HepG2 (cell line): ENCODE data around the gene TCF25. TPM values are rescaled to one million over a fixed set of nuclear protein-coding genes. Genes with fewer than 3 reads are reported as not detected.

Experiments
- AGO2 ChIP-seq: fragments of 200-400 bp; formaldehyde crosslinking; optimal IDR thresholded peaks from 2 replicates; pipeline ENCODE3; 2017; ENCODE audit warnings: mild to moderate bottlenecking, low read depth, low read length, moderate library complexity
- ARID3A ChIP-seq: IDR thresholded peaks from 2 replicates; pipeline ENCODE4 v1.6.1; 2012; ENCODE audit warnings: low read depth, low read length, improper control_type of control experiment
- CREB1 ChIP-seq, 2 experiments: fragments of 450-650 bp in 1 of 2; IDR thresholded peaks; 2 replicates each; pipeline ENCODE4 v1.6.1; 2016 to 2017; ENCODE audit warnings: control low read depth in 1 of 2, mild to moderate bottlenecking in 1 of 2, missing compliant biosample characterization in 1 of 2, missing genetic modification characterization in 1 of 2
- EP300 ChIP-seq, 3 experiments: sonication (generic) in 1 of 3; formaldehyde crosslinking in 1 of 3; IDR thresholded peaks; 2 replicates each; pipeline versions ENCODE4 v1.5.1 to v1.6.1; 2011 to 2020; ENCODE audit warnings: low read depth in 2 of 3, low read length in 2 of 3, borderline replicate concordance in 1 of 3, improper control_type of control experiment in 1 of 3, mild to moderate bottlenecking in 1 of 3, missing genetic modification reagents in 1 of 3, moderate library complexity in 1 of 3
- ETV5 ChIP-seq: IDR thresholded peaks from 2 replicates; pipeline ENCODE4 v1.6.1; 2018; ENCODE audit warnings: missing biosample characterization, missing genetic modification reagents, inconsistent platforms, borderline replicate concordance
- HES4 ChIP-seq: sonication (generic); formaldehyde crosslinking; IDR thresholded peaks from 2 replicates; pipeline ENCODE4 v1.9.0; 2021; ENCODE audit warnings: mild to moderate bottlenecking, missing genetic modification reagents, borderline replicate concordance
- HNF4A ChIP-seq: sonication (generic); formaldehyde crosslinking; IDR thresholded peaks from 2 replicates; pipeline ENCODE4 v1.4.0; 2020; ENCODE audit warnings: missing genetic modification reagents
- HNRNPK ChIP-seq: fragments of 200-400 bp; formaldehyde crosslinking; IDR thresholded peaks from 2 replicates; pipeline ENCODE4 v1.6.1; 2018; ENCODE audit warnings: low read length, low read depth, moderate library complexity, mild to moderate bottlenecking; ENCODE audit not compliant: poor library complexity, severe bottlenecking
- HOXA7 ChIP-seq: sonication (generic); formaldehyde crosslinking; IDR thresholded peaks from 2 replicates; pipeline ENCODE4 v1.8.1; 2022; ENCODE audit warnings: mild to moderate bottlenecking, missing genetic modification reagents, moderate library complexity
- JUNB ChIP-seq: sonication (generic); formaldehyde crosslinking; IDR thresholded peaks from 2 replicates; pipeline ENCODE4 v1.8.0; 2022; ENCODE audit warnings: missing genetic modification reagents, mild to moderate bottlenecking, borderline replicate concordance
- MNT ChIP-seq: fragments of 450-650 bp; IDR thresholded peaks from 2 replicates; pipeline ENCODE4 v1.6.1; 2016
- RBAK ChIP-seq: sonication (generic); formaldehyde crosslinking; IDR thresholded peaks from 2 replicates; pipeline ENCODE4 v1.5.1; 2020; ENCODE audit warnings: mild to moderate bottlenecking, missing genetic modification reagents
- RXRA ChIP-seq: sonication (generic); formaldehyde crosslinking; IDR thresholded peaks from 2 replicates; pipeline ENCODE4 v1.5.1; 2020; ENCODE audit warnings: missing genetic modification reagents
- SIN3A ChIP-seq: IDR thresholded peaks from 2 replicates; pipeline ENCODE4 v1.6.1; 2011; ENCODE audit warnings: low read depth, mild to moderate bottlenecking, control low read depth, low read length, borderline replicate concordance
- SPEN ChIP-seq: sonication (generic); formaldehyde crosslinking; IDR thresholded peaks from 2 replicates; pipeline ENCODE4 v1.5.1; 2020; ENCODE audit warnings: low read depth, mild to moderate bottlenecking, missing genetic modification reagents
- USF2 ChIP-seq, 2 experiments: sonication (generic) in 1 of 2; formaldehyde crosslinking in 1 of 2; IDR thresholded peaks; 2 replicates each; pipeline versions ENCODE4 v1.5.1 to v1.6.1; 2011 to 2020; ENCODE audit warnings: borderline replicate concordance in 1 of 2, low read depth in 1 of 2, low read length in 1 of 2, mild to moderate bottlenecking in 1 of 2, missing genetic modification reagents in 1 of 2, moderate library complexity in 1 of 2
- ZBTB25 ChIP-seq: IDR thresholded peaks from 2 replicates; pipeline ENCODE4 v1.6.1; 2018; ENCODE audit warnings: missing genetic modification reagents
- ZC3H13 ChIP-seq: sonication (generic); formaldehyde crosslinking; IDR thresholded peaks from 2 replicates; pipeline ENCODE4 v1.8.1; 2023; ENCODE audit warnings: mild to moderate bottlenecking, missing genetic modification reagents, moderate library complexity
- ZNF446 ChIP-seq: sonication (generic); formaldehyde crosslinking; IDR thresholded peaks from 2 replicates; pipeline ENCODE4 v1.5.0; 2020; ENCODE audit warnings: mild to moderate bottlenecking, missing genetic modification reagents
- ZNF703 ChIP-seq: sonication (generic); formaldehyde crosslinking; IDR thresholded peaks from 2 replicates; pipeline ENCODE4 v1.5.1; 2020; ENCODE audit warnings: missing genetic modification reagents, mild to moderate bottlenecking, moderate library complexity, borderline replicate concordance
- ZNF841 ChIP-seq: sonication (generic); formaldehyde crosslinking; IDR thresholded peaks from 2 replicates; pipeline ENCODE4 v1.8.1; 2023; ENCODE audit warnings: missing genetic modification reagents, borderline replicate concordance
- polyA plus RNA-seq, 8 experiments: library from polyadenylated mRNA; depleted of rRNA in 3 of 8; stranded (reverse) in 7 of 8; unstranded in 1 of 8; fragments of >200 nt; fragmentation: Illumina TruSeq in 4 of 8; extraction: Trizol in 4 of 8; gene quantifications; 2 replicates each; pipeline versions ENCODE4 v1.2.1 to v1.2.3, GENCODE V29; 2011 to 2016; ENCODE audit warnings: low read depth in 4 of 8, missing spikeins in 1 of 8, mixed read lengths in 1 of 8; ENCODE audit not compliant: insufficient read depth in 1 of 8
- total RNA-seq, 5 experiments: library from RNA; depleted of rRNA; stranded (reverse); fragments of >200 nt; fragmentation: Illumina TruSeq; extraction: Trizol; gene quantifications; 2 replicates each; pipeline ENCODE4 v1.2.3, GENCODE V29; 2016; ENCODE audit warnings: low read depth in 1 of 5

The TCF25 gene
- total and polyA plus RNA-seq, 2 of the 13 experiments (the other 11 are each of a cell fraction or from before 2014, with no cell fraction given), result 138 to 206 TPM

- TF ChIP-seq ZBTB25 (CRISPR knock-in tag) (no peak), MNT (no peak), ZC3H13 (CRISPR knock-in tag) (peak; percentile 44), JUNB (CRISPR knock-in tag) (no peak), ETV5 (CRISPR knock-in tag) (peak; percentile 16; the same call in 1 of the 2 replicates), EP300 (IDR thresholded peaks at IDR 0.05; ENCODE audit: low read depth in 2 of 2, low read length in 2 of 2) (peak in 1 of 2 experiments; percentile 29; a peak in 1 of 4 replicates), EP300 (CRISPR knock-in tag; IDR thresholded peaks at IDR 0.05; ENCODE audit: borderline replicate concordance) (no peak), ZNF841 (CRISPR knock-in tag) (no peak), ZNF703 (no peak), USF2 (IDR thresholded peaks at IDR 0.05; ENCODE audit: low read depth, low read length) (no peak), USF2 (CRISPR knock-in tag; IDR thresholded peaks at IDR 0.05; ENCODE audit: borderline replicate concordance) (no peak), HNF4A (CRISPR knock-in tag) (no peak), RXRA (CRISPR knock-in tag) (no peak), SIN3A (peak; percentile 38; the same call in 1 of the 2 replicates), ARID3A (no peak), HNRNPK (peak; percentile 57), CREB1 (IDR thresholded peaks at IDR 0.05) (peak; percentile 71; the same call in 1 of the 2 replicates), CREB1 (CRISPR knock-in tag; IDR thresholded peaks at IDR 0.05) (no peak), AGO2 (peak; percentile 91), HOXA7 (CRISPR knock-in tag) (no peak), ZNF446 (CRISPR knock-in tag) (peak; percentile 48; the same call in 1 of the 2 replicates), RBAK (CRISPR knock-in tag) (no peak), SPEN (peak; percentile 24), HES4 (CRISPR knock-in tag) (peak; percentile 30; the same call in 1 of the 2 replicates)
Observed at GRCh38 chr16:89922884-89923639, 49.7 kb downstream of the TCF25 start, which contains the start of gene TUBB3 (continued).
